Measurements from ENCODE around the gene SEL1L2.

SEL1L2 gene

DNA sequence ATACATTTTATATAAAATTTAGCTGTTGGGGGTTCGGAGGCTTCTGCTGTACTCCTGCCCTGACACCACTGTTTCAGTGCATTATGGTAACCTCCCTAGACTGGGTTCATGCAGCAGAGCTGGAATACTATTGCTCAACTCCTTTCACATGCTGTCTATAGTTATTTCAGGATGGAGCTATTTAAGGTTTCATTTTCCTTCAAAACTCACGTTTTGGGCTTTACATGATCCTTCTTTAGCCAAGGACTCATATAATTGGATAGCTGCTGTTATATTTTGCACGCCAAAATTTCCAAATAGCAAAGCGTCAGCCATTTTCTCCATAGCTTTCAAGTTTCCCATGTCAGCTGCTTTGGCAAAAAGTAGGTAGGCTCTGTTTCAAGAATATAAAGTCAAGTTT, 76.8 kb downstream of the SEL1L2 start:
- peak overlapping the region in 1 of 2 donors; percentile 56 for H3K27ac ChIP-seq
- DNase-seq (ENCODE audit: low spot score): no peak
- TF ChIP-seq CTCF (IDR thresholded peaks at IDR 0.05): no peak
- peak overlapping the region; percentile 23 for H3K4me3 ChIP-seq

- Histone ChIP-seq H3K4me3 (peak overlapping the region; percentile 23), H3K27ac (peak overlapping the region in 1 of 2 donors; percentile 56)
- no peak for TF ChIP-seq CTCF (IDR thresholded peaks at IDR 0.05)
- no peak for DNase-seq (ENCODE audit: low spot score)
Measured at GRCh38 chr20:13913131-13913530, 77.3 kb downstream of the SEL1L2 start.

GRCh38 chr20:13910492-13910891, 79.9 kb downstream of the SEL1L2 start:
- H3K4me3 ChIP-seq: no peak overlapping the region
- TF ChIP-seq CTCF (IDR thresholded peaks at IDR 0.05): no peak
- DNase-seq (ENCODE audit: low spot score): no peak
- H3K27ac ChIP-seq: no peak overlapping the region

- TF ChIP-seq CTCF (IDR thresholded peaks at IDR 0.05): no peak
- Histone ChIP-seq H3K27ac (no peak overlapping the region), H3K4me3 (no peak overlapping the region)
- no peak for DNase-seq (ENCODE audit: low spot score)
Measured at GRCh38 chr20:13909067-13909466, 81.3 kb downstream of the SEL1L2 start.

DNA sequence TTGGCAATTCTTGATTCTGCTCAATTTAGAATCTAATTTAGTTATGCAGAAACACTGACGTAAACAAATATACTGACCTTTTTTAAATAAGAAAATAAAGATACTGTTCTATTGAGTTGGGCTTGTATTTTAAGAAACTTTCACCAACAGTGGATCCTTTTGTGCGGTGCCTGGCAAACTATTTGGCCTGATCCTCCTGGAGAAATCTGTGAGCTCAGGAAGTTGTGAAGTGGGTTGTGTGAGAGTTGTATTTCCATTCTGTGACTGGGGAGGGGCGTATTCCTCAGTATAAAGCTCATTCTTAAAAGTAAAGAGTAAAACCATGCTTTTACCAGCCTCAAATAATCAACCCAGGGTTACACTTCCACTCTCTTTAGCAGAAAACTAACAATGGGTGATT, 85.6 kb downstream of the SEL1L2 start:
- TF ChIP-seq CTCF (IDR thresholded peaks at IDR 0.05): no peak
- no peak for DNase-seq (ENCODE audit: low spot score)
- no peak overlapping the region for H3K4me3 ChIP-seq
- no peak overlapping the region for H3K27ac ChIP-seq

DNA sequence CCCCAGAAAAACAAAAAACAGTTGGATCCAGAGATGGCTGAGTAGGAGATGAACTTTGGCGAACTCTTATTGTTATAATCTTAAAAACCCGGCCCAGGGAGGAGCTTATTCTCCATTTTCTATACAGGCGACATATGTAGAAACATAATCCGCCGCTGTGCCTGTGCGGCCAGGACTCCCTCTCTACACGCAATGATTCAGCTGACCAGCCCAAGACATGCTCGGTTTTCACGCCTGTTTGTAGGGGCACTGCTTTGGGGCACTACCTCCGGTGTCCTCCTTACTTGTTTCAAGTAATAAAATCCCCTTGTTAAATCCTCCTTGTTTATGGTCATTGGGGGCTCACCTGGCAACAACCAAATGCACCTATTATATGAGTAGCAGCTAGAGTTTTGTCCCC, 89.9 kb downstream of the SEL1L2 start:
- Histone ChIP-seq H3K4me3 (no peak overlapping the region), H3K27ac (no peak overlapping the region)
- no peak for TF ChIP-seq CTCF (IDR thresholded peaks at IDR 0.05)
- DNase-seq (ENCODE audit: low spot score): no peak

GRCh38 chr20:13898012-13898612, 92.3 kb downstream of the SEL1L2 start:
- H3K4me3 ChIP-seq: no peak overlapping the region
- TF ChIP-seq CTCF (IDR thresholded peaks at IDR 0.05): no peak
- H3K27ac ChIP-seq: no peak overlapping the region
- DNase-seq (ENCODE audit: low spot score): no peak

Data from coronary artery (tissue), 2 donors.